Measurements from ENCODE around the gene PUS10. TPM values are rescaled to one million over a fixed set of nuclear protein-coding genes. Genes with fewer than 3 reads are reported as not detected.
"Not testable (repeated sequence)": the region's sequence is repeated elsewhere in the genome, so short reads cannot be mapped to it uniquely, and the experiment has no call there.

The PUS10 gene
- total RNA-seq, 2 experiments from 2014 or later: 2.0 to 2.6 TPM

- Mint-ChIP-seq H3K9me3 (no peaks in the 10 kb centered on the region), H3K27ac (no peak overlapping the region), H3K4me3 (no peak overlapping the region), H3K36me3 (ENCODE audit: low read depth) (peaks cover 36% of the 10 kb centered on the region), H3K4me1 (ENCODE audit: low read depth) (peaks cover 6% of the 10 kb centered on the region), H3K27me3 (no peaks in the 10 kb centered on the region)
- TF ChIP-seq CTCF (IDR thresholded peaks at IDR 0.05): no peak
- peaks cover 8% of the 10 kb centered on the region for H3K36me3 ChIP-seq (ENCODE audit: insufficient read depth, low read length)
- H3K4me3 ChIP-seq (ENCODE audit: low read length): no peak overlapping the region
- H3K4me1 ChIP-seq (ENCODE audit: insufficient read depth, low read length): no peaks in the 10 kb centered on the region
- H3K27me3 ChIP-seq (ENCODE audit: control insufficient read depth in 1 of 2, insufficient read depth in 2 of 2, low read length in 2 of 2): no peaks in the 10 kb centered on the region
- ATAC-seq (ENCODE audit: poor library complexity) (no peak), DNase-seq (no peak)
- H3K27ac ChIP-seq (ENCODE audit: low read depth in 1 of 2, low read length in 2 of 2): no peak overlapping the region
- H3K9me3 ChIP-seq (ENCODE audit: control insufficient read depth in 1 of 2, insufficient read depth in 1 of 2, low read length in 2 of 2): no peaks in the 10 kb centered on the region
- intact Hi-C loops (cut with DNase I, micrococcal nuclease): no loop called here
- CTCF ChIA-PET: interaction anchor here (0.5 kb wide), 1 partner anchor 650 kb away, joined by 3 read pairs; no protein-coding TSS in a partner anchor
- POLR2A ChIA-PET: interaction anchor here (0.8 kb wide), 1 partner anchor 8 kb away, joined by 3 read pairs; no protein-coding TSS in a partner anchor
These were observed 83.8 kb downstream of the PUS10 start for GRCh38 chr2:60934165-60934722.

GRCh38 chr2:60932954-60933353 lies 85.1 kb downstream of the PUS10 start:
- intact Hi-C loops (cut with DNase I, micrococcal nuclease): no loop called here

GRCh38 chr2:60932061-60932460 lies 86.0 kb downstream of the PUS10 start:
- H3K27me3 ChIP-seq (ENCODE audit: control insufficient read depth in 1 of 2, insufficient read depth in 2 of 2, low read length in 2 of 2); H3K27ac ChIP-seq (ENCODE audit: low read depth in 1 of 2, low read length in 2 of 2); H3K27ac Mint-ChIP-seq; H3K27me3 Mint-ChIP-seq; H3K4me1 ChIP-seq (ENCODE audit: insufficient read depth, low read length); ATAC-seq (ENCODE audit: poor library complexity); intact Hi-C loops (cut with DNase I, micrococcal nuclease); H3K4me3 Mint-ChIP-seq; CTCF ChIA-PET; H3K9me3 Mint-ChIP-seq; POLR2A ChIA-PET; H3K9me3 ChIP-seq (ENCODE audit: control insufficient read depth in 1 of 2, insufficient read depth in 1 of 2, low read length in 2 of 2); H3K4me1 Mint-ChIP-seq (ENCODE audit: low read depth); H3K4me3 ChIP-seq (ENCODE audit: low read length); DNase-seq: not testable (repeated sequence)
- H3K36me3 ChIP-seq (ENCODE audit: insufficient read depth, low read length): peaks cover 17% of the 10 kb centered on the region
- peaks cover 32% of the 10 kb centered on the region for H3K36me3 Mint-ChIP-seq (ENCODE audit: low read depth)

More at GRCh38 chr2:60932954-60933353, 85.1 kb downstream of the PUS10 start:
- ATAC-seq (ENCODE audit: poor library complexity): no peak
- H3K36me3 Mint-ChIP-seq (ENCODE audit: low read depth): peaks cover 28% of the 10 kb centered on the region
- H3K27ac Mint-ChIP-seq: no peak overlapping the region
- no peaks in the 10 kb centered on the region for H3K9me3 ChIP-seq (ENCODE audit: control insufficient read depth in 1 of 2, insufficient read depth in 1 of 2, low read length in 2 of 2)
- peaks cover 6% of the 10 kb centered on the region for H3K4me1 Mint-ChIP-seq (ENCODE audit: low read depth)
- POLR2A ChIA-PET: no interaction called here
- no peak for TF ChIP-seq CTCF (IDR thresholded peaks at IDR 0.05)
- no peak overlapping the region for H3K4me3 ChIP-seq (ENCODE audit: low read length)
- no peaks in the 10 kb centered on the region for H3K27me3 ChIP-seq (ENCODE audit: control insufficient read depth in 1 of 2, insufficient read depth in 2 of 2, low read length in 2 of 2)
- CTCF ChIA-PET: no interaction called here
- no peak for DNase-seq
- no peaks in the 10 kb centered on the region for H3K4me1 ChIP-seq (ENCODE audit: insufficient read depth, low read length)
- H3K36me3 ChIP-seq (ENCODE audit: insufficient read depth, low read length): peaks cover 8% of the 10 kb centered on the region
- no peaks in the 10 kb centered on the region for H3K9me3 Mint-ChIP-seq
- no peaks in the 10 kb centered on the region for H3K27me3 Mint-ChIP-seq
- H3K4me3 Mint-ChIP-seq: no peak overlapping the region
- no peak overlapping the region for H3K27ac ChIP-seq (ENCODE audit: low read depth in 1 of 2, low read length in 2 of 2)
